Fibroblast of skin of left biceps (primary cell): Measurements from ENCODE around the gene VWA1.

Experiments used
- DNase-seq, 2 experiments: peaks; one replicate each; pipeline ENCODE4 v3.0.0-alpha.2; 2013; ENCODE audit warnings: low read depth in 2 of 2

The VWA1 gene, protein sequence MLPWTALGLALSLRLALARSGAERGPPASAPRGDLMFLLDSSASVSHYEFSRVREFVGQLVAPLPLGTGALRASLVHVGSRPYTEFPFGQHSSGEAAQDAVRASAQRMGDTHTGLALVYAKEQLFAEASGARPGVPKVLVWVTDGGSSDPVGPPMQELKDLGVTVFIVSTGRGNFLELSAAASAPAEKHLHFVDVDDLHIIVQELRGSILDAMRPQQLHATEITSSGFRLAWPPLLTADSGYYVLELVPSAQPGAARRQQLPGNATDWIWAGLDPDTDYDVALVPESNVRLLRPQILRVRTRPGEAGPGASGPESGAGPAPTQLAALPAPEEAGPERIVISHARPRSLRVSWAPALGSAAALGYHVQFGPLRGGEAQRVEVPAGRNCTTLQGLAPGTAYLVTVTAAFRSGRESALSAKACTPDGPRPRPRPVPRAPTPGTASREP

DNA sequence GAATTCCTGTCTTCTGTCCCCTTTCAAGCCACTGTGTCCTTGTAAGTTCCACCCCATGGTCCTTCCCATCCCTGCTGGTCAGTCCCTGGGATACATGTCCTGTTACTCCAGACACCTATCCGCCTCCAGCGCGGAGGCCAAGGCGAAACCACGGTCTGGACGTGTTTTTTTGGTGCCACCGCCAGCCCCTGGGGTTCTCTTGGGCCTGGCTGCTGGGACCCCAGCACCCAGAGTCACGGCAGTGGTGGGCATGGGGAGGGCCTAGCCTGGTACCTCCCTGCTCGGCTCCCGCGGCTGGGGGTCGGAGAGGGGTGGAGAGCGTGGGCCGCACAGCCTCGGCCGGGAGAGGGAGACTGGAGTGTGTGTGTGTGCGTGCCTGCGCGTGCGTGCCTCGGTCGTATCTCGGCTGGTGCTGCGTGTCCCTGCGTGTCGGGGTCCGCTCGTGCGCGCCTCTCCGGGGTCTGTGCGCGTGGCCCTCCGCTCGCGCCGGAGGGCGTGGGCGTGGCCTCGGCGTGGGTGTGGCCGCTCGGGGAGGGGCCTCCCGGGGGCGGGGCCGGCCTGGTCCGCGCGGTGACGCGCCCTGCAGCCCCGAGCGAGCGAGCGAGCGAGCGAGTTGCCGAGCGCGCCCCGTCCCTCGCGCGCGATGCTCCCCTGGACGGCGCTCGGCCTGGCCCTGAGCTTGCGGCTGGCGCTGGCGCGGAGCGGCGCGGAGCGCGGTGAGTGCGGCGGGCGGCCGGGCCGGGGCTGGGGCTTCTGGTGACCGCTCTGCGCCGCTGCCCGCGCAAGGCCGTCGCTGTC is at the start of gene VWA1:
TSS of gene VWA1 (plus strand) at position 585 of the 798 bp plus-strand sequence. CDS start at position 644, 59 bp downstream.
- peak; percentile 29 to 33 for DNase-seq

DNA sequence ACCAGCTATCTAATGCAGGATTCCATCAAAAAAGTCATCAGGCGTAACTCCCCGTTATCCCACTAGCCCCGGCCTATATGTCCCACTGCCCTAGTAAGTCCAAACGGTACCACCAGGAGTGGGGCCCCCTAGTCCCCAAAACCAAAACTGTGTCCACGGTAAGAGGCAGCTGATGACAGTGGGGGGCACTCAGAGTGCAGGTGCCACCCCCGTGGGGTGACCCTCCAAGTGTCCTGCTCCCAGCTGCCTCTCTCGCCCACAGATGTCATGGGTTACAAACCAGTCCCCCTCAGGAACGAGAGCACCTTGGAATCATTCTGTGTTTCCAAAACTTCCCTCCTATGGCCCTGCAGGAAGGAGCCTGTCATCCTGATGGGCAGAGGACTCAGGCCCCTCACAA is 49.6 kb upstream of the VWA1 start:
- DNase-seq: no peak

DNA sequence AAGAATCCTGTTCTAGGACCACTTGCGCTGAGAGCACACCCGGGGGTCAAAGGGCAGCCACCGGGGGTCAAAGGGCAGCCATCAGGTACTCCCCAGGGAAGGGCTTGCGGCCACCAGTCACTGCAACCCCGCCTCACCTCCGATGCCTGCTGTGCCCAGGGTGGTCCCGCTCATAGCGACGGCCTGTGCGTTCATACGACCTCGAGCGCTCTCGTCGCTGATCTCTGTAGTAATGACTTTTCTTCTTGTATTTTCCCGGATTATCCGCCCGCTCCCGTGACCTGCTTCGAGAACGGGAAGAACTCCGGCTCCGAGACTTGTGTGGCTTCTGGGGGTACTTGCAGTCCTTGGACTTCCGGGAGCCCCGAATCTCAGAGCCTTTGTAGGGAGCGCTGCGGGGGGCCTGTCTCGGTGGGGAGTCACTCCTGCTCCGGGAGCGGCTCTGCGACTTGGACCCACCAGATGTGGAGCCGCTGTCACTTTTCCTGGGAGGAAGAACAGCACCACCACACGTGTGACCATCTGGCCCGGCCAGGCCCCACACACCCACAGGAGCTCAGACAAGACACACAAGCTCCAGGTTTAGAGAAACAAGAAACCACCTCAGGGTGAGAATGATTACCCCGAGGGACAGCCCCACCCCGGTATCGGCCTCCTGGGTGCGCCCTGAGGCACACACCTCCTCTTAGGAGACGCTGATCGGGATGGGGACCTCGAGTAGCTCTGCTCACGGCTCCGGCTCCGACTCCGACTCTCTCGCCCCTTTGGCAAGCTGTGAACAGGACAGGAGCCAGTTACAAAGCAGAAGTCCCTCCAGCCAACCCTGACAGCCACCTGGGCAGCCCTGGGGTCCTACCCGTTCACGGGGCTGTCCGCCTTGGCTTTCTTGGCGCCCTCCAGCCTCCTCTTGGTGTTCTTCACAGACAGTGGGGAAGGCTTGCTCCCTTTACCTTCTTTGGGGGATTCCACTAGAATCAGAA is 48.1 kb upstream of the VWA1 start:
- DNase-seq: no peak

DNA sequence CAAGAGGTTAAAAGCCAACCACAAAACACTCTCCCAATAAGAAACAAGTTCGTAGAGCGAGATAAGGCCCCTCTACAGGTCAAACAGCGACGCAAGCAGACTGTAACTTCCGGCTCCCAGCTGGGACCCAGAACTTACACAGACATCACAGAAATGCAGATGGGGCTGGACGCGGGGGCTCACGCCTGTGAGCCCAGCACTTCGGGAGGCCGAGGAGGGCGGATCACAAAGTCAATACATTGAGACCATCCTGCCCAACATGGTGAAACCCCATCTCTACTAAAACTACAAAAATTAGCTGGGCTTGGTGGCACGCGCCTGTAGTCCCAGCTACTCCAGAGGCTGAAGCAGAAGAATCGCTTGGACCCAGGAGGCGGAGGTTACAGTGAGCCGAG is 47.4 kb upstream of the VWA1 start:
- no peak for DNase-seq

DNA sequence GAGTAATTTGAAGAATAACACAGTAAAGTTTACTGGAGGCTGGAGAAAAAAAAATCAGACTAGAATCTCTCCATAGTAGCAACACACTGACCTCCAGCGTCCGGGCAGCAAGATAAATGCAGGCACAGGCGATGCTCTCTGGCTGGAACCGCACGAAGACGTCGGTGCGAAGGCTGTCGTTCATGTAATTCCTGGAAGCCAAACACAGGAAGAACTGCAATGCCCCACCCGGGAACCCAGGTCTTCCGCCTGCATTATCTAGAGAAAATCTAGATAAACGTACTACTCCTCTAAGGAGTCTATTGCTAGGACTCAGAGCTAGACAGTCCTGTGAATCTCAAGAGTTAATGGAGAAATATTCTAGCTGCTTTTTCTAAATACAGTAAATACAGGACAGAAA is 44.8 kb upstream of the VWA1 start:
- no peak for DNase-seq

DNA sequence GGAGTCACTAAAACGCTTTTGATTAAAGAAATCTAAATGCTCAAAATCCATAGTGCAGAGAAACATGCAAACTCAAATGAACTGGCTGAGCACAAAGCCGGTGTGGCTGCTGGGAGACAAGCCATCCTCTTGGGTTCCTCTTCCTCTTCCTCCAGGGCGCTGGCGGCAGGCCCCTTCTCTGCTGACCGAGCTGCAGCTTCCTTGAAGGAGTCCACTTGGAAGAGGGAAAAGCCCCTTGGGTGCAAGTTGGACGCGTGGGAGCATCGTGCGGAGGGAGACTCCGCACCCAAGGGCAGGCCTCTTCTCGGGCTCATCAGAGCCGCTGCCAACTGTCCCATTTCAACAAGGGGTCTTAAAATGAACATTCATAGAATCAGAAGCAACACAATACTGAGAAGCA is 44.3 kb upstream of the VWA1 start:
- no peak for DNase-seq

DNA sequence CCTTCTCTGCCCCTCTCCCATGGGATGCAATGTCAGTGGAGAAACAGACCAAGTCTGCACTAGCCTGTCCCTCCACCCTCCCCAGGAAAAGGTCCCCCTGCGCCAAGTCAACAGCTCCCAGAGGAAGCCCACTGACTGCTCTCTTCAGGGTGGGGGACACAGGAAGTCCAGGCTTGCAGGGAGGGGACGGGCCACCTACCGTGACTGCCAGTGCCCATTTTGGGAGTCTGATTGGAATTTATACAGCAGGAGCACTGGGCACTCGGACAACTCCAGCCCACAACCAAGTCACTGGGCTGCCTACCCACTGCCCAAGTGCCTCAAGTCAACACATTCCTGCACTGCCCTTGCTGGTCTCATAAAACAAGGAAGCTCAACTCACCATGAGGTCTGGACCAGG is 42.5 kb upstream of the VWA1 start:
- no peak for DNase-seq

DNA sequence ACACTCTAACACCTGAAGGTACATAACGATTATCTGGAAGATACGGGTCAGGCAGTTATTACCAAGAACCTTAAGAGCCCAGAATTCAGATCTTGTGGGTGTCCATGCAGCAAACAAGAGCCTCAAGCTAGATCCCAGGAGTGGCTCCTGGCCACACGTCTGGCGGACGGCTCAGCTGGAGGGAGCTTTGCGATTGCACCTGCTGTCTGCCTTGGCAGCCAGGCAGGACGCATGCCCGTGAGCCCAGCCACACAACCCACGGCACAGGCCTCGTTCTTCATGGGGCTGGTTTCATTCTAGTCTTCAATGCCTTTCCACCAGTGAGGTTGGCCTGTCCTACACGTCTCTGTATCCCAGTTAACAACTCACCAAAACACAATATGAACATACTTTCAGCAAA is 42.1 kb upstream of the VWA1 start:
- DNase-seq: no peak

DNA sequence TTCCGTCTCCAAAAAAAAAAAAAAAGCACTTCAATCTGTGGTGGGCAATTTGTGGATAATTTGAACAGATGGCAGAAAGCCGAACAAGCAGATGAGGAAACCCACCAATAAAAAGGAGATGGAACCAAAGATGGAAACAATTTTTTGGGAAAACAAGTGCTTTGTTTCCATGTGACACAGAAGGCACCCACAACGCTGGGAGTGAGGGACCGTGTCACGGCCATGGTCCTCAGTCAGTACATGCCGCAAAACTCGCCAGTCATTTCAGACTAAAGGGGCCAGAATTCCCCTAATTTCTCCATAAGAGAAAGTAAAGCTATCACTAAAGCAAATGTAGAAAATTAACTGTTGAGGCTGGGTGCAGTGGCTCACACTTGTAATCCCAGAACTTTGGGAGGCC is 41.4 kb upstream of the VWA1 start:
- no peak for DNase-seq

DNA sequence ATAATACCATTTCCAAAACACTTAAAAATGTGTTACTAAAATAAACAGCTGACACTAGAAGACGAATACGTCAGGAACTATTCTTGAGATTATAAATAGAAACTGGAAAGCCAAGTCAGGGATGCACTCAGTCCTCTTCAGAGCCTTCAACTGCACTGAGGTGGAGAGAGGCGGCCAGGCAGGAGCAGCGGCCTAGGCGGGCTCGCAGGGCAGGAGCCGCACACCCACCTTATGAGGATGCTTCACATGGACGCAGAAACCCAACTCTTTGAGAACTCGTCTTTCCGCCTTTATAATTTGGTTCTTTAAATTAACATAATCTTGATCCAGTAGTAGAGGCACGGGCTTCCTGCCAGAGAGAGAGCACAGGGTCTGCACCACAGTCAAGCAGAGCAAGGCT is 40.3 kb upstream of the VWA1 start:
- DNase-seq: no peak

DNA sequence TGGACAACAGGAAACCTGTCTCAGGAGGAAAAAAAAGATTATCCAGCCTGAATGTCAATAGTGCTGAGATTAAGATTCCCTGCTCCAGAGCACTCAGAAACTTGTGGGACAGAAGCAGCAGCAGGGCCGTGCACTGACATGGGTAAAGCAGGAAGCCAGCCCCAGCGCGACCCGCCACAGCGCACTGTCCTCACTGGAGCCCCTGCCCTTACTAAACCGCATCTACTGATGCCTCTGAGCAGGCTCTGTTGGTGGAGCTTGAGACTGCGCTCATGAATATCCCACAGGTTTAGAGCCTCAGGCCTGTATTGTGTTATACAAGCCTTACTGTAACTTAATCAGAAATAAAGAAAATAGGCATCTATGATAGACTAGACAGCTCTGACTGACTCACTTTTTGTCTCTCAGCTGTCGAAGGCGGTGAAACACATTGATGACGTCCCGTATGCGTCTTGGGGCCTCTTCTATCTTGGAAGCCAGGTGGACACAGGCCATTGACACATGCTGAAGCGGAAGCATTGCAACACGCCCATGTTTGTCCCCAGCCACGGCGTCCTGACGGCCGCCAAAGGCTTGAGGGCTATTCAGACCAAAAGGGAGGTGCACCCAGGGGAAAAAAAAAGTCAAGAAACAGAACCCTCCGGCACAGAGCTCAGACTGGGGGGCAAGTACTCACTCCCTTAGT is 37.5 kb upstream of the VWA1 start:
- no peak for DNase-seq

DNA sequence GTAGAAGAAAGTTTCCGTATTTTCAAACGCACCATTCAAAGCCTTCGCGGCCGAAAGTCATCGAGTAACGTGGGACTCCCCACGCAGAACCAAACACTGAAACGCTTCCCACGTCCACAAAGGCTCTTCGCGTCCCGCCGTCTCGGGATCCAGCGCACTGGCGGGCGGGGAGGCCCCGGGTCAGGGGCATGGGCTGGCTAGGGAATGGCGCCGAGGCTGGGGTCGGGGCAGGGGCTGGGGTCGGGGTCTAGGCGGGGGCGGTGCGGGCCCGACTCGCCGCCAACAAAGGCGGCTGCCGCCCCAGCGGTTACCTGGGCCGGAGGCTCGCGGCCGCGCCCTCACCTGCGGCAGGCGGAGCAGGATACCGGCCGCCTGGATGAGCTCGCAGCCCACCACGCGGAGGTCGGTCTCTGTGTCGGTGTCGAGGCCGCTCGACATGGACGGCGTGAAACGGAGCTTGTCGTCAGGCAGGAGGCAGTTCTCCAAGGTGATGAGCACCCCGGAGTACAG is 36.8 kb upstream of the VWA1 start:
- DNase-seq: no peak

DNA sequence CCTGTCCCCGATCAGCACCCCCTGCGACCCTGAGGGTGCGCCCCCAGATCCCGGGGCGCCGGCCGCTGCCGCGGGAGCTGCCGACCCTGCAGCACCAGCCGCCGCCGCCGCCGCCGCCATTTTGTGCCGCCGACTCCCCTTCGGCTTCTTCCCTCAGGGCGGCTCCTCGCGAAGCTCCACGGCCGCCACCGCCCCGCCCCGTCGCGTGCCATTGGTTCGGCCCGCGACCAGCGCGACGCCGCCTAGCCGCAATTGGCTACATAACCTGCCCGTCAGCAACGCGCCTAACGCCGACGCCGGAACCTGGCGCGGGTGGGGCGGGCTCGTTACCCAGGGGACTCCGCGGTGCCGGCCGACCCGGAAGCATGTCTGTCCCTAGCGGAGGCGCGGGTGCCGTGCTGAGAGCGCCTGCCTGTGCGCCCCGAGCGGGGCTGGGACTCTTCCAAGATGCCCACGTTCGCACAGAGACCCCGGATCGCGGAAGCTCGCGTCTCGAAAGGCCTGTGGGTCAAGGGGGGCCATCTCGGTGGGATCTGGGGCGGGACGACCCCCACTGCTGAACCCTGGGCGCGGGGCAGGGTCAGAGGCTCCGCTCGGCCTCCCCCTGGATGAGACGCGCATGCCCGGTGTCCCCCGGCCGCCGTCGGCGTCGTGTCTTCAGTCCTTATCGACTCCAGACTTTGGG is 36.2 kb upstream of the VWA1 start, which contains the start of gene CCNL2:
TSS of gene CCNL2 (minus strand) at position 149 of the 685 bp plus-strand sequence. CDS start at position 120, 29 bp downstream.
- peak; percentile 96 to 97 for DNase-seq

DNA sequence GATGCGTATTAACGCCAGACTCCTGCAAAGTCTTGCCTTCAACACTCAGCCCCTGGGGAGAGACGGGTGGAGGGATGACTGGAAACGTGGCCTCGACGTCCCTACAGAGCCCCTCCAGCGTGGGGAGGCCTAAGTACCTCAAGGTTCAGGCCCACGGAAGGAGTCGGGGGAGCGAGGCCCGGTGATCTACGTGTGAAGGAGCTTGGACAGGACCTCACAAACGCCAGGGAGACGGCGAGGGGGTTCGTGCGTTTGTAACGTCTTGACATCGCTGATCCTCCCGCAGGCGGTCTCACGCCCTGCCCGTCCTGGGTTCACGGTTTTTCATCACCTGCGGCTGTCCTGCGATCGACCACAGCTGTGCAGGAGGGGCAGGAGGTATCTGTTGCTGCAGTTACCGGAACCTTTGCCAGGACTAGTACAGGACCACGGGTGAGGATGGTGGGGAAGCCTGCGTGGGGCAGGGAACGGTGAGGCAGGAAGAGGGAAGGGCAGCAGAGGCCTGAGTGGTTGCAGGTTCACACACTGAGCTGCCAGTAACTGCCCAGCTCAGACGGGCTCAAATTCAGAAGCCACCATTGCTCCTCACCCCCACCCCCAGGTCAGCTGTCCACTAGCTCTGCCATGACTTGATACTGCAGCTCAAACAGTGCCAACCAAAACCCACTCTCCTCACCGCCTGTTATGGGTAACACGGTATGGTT is 35.5 kb upstream of the VWA1 start:
- no peak for DNase-seq

DNA sequence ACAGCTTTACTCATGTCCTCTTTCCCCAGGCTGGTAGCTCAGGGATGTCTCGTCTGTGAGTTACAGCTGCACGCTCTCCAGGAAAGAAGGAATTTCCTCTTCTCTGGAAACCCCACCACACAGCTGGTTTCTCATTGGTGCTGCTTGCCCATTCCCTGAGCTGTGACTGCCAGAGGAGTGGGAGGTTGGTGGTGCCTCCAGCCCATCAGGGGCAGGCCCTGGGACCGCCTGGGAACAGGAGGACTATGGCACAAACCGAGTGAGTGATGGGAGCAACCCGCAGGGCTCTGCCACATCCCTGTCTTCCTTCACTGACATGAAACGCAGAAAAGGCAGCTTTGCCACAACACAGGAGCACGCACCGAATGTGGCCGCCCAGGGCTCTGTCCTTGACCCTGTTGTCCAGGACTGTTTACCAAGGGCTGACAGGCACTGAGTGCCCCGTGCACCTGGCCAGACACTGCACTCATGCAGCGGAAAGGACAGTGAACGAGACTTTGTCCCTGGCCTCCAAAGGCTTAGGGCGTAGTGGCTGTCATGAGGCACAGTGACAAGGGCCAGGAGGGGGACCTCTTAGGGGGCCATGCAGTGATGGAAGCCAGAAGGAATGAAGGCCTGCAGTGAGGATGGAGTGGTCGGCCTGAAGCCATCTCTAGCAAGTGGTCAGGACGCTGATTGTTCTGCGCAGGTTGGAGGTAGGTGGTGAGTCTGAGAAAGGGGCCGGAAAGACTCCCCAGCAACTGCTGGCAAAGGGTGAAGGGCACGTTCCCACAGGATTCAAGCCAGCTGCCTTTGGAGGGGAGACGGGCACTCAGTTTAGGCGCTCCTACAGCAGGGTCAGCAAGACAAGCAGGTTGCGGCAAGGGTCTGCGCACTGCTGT is 34.7 kb upstream of the VWA1 start:
- DNase-seq: no peak

DNA sequence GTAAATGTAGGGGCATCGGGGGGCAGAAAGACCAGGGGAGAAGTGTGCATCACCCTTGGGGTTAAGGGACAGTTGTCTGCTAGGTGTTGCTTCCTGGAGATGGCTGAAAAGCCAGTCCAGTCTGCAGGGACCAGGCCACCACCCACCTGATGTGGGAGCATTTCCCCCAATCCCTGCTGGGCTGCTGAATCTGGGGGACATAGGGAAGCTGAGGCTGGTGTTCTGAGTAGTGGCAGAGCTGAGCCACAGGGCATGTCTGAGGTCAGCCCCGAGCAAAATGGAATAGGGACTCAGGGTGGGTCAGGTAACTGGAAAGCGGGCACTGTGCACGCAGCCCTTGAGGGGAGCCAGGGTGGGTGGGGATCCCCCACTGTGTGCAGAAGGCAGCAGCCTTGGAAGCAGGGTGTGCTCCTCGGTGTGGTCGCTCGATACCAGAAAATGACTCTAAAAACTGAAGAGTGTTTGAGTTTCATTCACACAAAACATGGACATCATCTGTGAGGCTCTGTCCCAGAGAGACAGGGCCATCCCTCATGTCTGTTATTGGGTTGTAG is 34.0 kb upstream of the VWA1 start:
- no peak for DNase-seq

DNA sequence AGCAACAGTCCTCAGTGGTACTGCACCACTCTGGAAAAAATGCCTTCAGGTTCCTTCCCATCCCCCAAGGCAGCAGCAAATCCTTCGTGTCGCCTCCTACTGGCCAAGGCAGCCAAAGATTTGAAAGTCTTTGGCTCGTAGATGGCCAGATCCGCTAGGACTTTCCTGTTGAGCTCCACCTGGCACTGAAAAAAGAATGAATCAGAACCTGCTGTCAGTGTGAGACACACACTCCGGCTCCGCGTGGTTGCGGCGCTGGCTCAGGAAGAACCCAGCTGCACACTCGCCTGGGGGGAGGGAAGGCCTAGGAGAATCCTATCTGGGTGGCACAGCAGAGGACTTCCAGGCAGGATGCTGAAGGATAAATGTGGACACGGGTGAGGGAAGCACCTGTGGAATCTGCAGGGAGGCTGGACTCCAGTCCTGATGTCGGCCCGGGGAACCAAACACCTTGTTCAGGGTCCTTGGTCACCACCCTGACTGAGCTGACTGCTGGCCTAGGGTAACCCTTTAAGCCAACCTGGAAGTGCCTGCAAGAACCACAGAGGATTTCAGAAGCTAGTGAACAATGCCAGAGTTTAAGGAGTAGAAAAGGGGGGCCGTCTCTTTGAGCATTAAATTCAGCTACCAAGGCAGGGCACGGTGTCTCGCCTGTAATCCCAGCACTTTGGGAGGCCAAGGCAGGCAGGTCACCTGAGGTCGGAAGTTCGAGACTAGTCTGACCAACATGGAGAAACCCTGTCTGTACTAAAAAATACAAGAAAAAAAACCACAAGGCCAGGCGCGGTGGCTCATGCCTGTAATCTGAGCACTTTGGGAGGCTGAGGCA is 33.2 kb upstream of the VWA1 start:
- DNase-seq: peak in 1 of 2 experiments; percentile 12
